Motor neuron (in vitro differentiated cells): ENCODE results near the gene NLRP4. TPM values are rescaled to one million over a fixed set of nuclear protein-coding genes. Genes with fewer than 3 reads are reported as not detected.
"Not testable (repeated sequence)": the region's sequence is repeated elsewhere in the genome, so short reads cannot be mapped to it uniquely, and the experiment has no call there.

Experiments
- ATAC-seq, 8 experiments: fragments of 200-7000 bp; cut with Tn5 transposase; replicated peaks in 6 of 8; 2 replicates each; pipeline ENCODE4 v1.8.0; 2021; ENCODE audit warnings: mild to moderate bottlenecking in 8 of 8, moderate library complexity in 8 of 8
- H3K27ac ChIP-seq, 2 donors: fragments of 250-450 bp; sonication (Bioruptor Pico); 2 replicates each; pipeline ENCODE4 v1.9.0; 2021; ENCODE audit warnings: antibody characterized with exemption in 2 of 2, mild to moderate bottlenecking in 2 of 2, moderate library complexity in 1 of 2
- H3K4me1 ChIP-seq, 2 donors: fragments of 250-450 bp; sonication (Bioruptor Pico); replicated peaks in 1 of 2; 2 replicates each; pipeline ENCODE4 v1.6.1; 2021; ENCODE audit warnings: antibody characterized with exemption in 2 of 2, mild to moderate bottlenecking in 2 of 2, moderate library complexity in 1 of 2
- H3K4me3 ChIP-seq, 5 donors: fragments of 250-450 bp; sonication (Bioruptor Pico); 2 replicates each; pipeline ENCODE4 v1.9.0; 2021; ENCODE audit warnings: antibody characterized with exemption in 5 of 5, mild to moderate bottlenecking in 5 of 5, moderate library complexity in 4 of 5
- WGBS, 10 experiments: fragments of 450-650 bp; shearing (Covaris generic); methylation state at CpG; one replicate each; pipeline ENCODE4 v1.0.0; 2022; 5-methylcytosine and 5-hydroxymethylcytosine counted together
- in situ Hi-C, 9 experiments: fragments of 400-800 bp; cut with MboI; loops; one replicate each; pipeline ENCODE4 v1.15.0; 2021; ENCODE audit warnings: low sequenced_read_pairs in 9 of 9, low pct_unique_long_range_greater_than_20kb in 2 of 9; ENCODE audit not compliant: unreplicated experiment in 9 of 9
- total RNA-seq, 8 experiments: library from RNA; unstranded; fragments of 300-600 nt; gene quantifications; 2 replicates each; pipeline versions ENCODE4 v1.2.3 to v1.2.4, GENCODE V29; 2022

NLRP4 gene
- total RNA-seq, 8 experiments from 2014 or later, result 0.14 to 0.17 TPM; not detected in 6

DNA sequence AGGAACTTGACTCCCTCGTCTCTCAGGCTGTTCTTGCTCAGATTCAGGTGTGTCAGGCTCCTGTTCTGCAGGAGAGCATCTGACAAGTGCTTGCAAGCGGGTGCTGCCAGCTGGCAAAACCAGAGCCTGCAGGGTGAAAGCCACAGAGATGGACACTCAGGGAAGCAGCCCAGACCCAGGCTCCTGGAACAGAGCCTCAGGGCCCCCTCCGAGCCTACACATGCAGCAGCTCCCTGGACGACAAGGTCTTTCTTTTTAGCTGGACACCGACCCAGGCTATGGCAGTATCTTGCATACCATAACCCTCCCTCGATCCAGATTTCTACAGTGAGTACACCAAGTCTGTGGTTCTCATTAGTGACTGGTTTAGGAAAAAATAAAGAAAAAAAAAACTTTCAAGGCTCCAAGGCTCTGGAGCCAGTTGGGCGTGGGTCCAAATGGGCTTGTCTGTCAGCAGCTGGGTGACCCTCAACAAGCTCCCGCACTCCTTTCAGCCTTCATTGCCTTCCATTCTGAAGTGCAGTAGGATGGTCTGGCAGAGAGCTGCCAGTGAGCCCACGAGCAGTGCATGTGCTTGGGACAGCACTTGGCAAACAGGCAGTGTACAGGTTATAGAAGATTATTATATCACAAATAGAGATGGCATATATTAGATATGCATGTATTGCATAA lies 65.9 kb downstream of the NLRP4 start:
- Histone ChIP-seq H3K4me3 (no peak overlapping the region), H3K27ac (no peak overlapping the region), H3K4me1 (no peaks in the 10 kb centered on the region)
- in situ Hi-C loops, result no loop called here
- ATAC-seq, result no peak
- WGBS, 10 experiments, result 0 to 63% (median 20%) methylated on average over 1 to 5 of the region's 9 CpGs; no CpG with 5 or more reads in 1 of the 10 experiments

DNA sequence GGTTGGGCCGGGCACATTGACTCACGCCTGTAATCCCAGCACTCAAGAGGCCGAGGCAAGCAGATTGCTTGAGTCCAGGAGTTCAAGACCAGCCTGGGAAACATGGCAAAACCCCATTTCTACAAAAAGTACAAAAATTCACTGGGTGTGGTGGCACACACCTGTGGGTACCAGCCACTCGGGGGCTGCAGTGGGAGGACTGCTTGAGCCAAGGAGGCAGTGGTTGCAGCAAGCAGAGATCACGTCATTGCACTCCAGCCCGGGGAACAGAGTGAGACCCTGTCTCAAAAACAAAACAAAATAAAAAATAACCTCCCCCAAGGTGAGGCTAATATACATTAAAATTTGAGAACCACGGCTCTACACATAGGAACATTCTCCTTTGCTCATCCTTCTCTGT lies 70.9 kb downstream of the NLRP4 start:
- Histone ChIP-seq H3K27ac (no peak overlapping the region), H3K4me3 (no peak overlapping the region), H3K4me1 (no peaks in the 10 kb centered on the region)
- 0 to 40% (median 28%) methylated on average over 1 to 7 of the region's 7 CpGs; no CpG with 5 or more reads in 1 of the 10 experiments for WGBS, 10 experiments
- ATAC-seq, result no peak
- in situ Hi-C loops, result no loop called here

- ATAC-seq, result no peak
- Histone ChIP-seq H3K27ac (no peak overlapping the region), H3K4me3 (no peak overlapping the region), H3K4me1 (no peaks in the 10 kb centered on the region)
- in situ Hi-C loops, result no loop called here
- WGBS, 10 experiments, result 20 to 71% (median 38%) methylated on average over 1 to 3 of the region's 3 CpGs; no CpG with 5 or more reads in 3 of the 10 experiments
Measured at GRCh38 chr19:55907746-55908145, 71.4 kb downstream of the NLRP4 start.

DNA sequence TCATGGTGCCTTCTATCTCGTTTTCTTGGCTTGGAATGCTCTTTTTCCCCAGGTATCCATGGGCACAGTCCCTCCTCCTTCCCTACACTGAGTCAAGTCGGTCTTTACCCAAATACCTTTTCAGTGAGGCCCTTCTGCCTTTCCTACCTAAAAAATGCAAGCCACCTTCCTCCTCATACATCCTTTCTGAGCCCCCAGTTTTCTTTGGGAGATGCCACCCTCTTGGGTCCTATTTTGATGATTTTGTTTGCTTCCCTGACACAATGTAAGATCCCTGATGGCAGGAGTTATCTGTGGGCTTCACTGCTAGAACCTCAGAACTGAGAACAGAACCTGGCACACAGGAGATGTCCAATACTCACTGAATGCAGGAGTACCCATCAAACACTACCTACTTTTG lies 73.5 kb downstream of the NLRP4 start:
- WGBS, 10 experiments, result 0% methylated on average over 1 to 2 of the region's 2 CpGs; no CpG with 5 or more reads in 4 of the 10 experiments
- Histone ChIP-seq H3K4me3 (no peak overlapping the region), H3K27ac (no peak overlapping the region), H3K4me1 (no peaks in the 10 kb centered on the region)
- ATAC-seq, result no peak
- in situ Hi-C loops, result no loop called here

DNA sequence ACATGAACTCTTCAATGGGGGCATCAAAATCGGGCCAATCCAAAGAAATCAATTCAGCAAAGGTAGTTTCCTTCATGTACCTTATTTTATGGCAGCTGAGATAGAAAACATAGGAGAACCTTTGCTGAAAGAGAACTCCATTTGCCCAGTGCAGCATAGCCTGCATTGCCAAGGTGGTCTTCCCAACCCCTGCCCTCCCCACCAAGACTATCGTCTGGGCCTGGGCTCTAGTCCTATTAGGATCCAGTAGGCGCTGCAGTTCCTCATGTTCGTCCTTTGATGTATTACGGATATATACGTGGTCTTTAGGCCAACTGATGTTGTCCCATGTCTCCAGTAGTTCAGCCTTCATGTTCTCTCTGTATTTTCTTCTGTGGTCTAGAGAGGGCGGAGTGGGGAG lies 76.6 kb downstream of the NLRP4 start:
- in situ Hi-C loops, result no loop called here
- 0 to 80% (median 31%) methylated on average over 1 to 5 of the region's 7 CpGs; no CpG with 5 or more reads in 2 of the 10 experiments for WGBS, 10 experiments
- Histone ChIP-seq H3K4me3 (no peak overlapping the region), H3K27ac (no peak overlapping the region), H3K4me1 (no peaks in the 10 kb centered on the region)
- ATAC-seq, result no peak

DNA sequence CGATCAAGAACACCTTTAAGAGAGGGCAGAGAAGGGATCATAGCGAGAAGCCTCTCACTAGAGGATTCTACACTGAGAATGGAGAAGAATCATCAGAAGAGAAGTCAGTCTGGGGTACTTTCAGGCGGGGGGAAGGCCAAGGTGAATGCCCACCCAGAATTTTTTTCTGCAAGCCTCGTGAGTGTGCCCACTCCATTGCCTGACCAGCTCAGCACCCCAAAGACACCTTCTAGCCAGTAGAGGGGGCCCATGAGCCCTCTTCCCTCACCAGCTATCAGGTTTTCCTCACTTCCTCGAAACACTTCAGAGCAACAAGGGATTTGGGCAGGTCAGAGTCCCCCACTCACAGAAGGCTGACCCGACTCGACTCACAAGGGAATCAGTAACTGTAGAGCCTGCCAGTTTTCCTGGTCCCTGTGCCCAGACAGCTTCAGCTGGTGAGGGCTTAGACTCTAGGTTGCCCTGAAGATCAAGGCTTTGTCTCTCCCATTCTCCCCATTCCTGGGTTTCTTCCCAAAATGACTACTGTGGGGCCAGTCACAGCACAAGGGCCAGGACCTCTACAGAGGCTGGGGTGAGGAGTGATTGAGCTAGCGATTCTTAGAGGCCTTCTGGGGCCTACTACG lies 77.4 kb downstream of the NLRP4 start:
- ATAC-seq, result no peak
- H3K4me3 ChIP-seq, result no peak overlapping the region
- no peaks in the 10 kb centered on the region for H3K4me1 ChIP-seq
- H3K27ac ChIP-seq, result no peak overlapping the region
- WGBS, 10 experiments, result 8 to 54% (median 14%) methylated on average over 2 to 6 of the region's 9 CpGs; no CpG with 5 or more reads in 1 of the 10 experiments
- in situ Hi-C loops, result no loop called here

DNA sequence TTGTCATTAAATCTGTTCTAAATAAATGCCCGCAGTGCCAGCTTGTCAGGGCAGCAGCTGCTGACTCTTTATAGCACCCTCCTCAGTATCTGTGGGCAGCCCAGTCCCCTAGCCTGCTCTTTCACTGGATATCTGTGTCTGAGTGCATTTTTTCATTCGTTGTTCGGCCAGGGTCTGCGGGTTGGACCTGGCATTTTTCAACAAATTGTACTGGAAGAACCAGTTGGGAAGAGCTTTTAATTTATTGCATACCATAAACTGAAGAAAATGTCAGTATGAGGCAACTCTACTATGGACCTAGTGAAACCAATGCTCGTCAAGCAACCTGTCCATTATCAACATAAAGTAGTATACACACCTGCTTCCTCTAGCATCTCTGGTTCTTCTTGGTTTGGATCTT lies 87.2 kb downstream of the NLRP4 start:
- ATAC-seq, result no peak
- 0 to 67% (median 19%) methylated on average over 1 to 5 of the region's 5 CpGs; no CpG with 5 or more reads in 2 of the 10 experiments for WGBS, 10 experiments
- Histone ChIP-seq H3K4me1 (no peaks in the 10 kb centered on the region), H3K4me3 (no peak overlapping the region), H3K27ac (no peak overlapping the region)
- in situ Hi-C loops, result no loop called here

GRCh38 chr19:55927991-55928390 lies 91.7 kb downstream of the NLRP4 start:
- H3K4me3 ChIP-seq, result no peak overlapping the region
- 0 to 80% (median 20%) methylated on average over 1 to 5 of the region's 8 CpGs; no CpG with 5 or more reads in 2 of the 10 experiments for WGBS, 10 experiments
- no peak overlapping the region for H3K27ac ChIP-seq
- in situ Hi-C loops, result no loop called here
- H3K4me1 ChIP-seq, result no peaks in the 10 kb centered on the region
- no peak for ATAC-seq

- H3K4me3 ChIP-seq, H3K27ac ChIP-seq, H3K4me1 ChIP-seq, in situ Hi-C loops, ATAC-seq: not testable (repeated sequence)
- 0 to 64% methylated on average over 1 to 5 of the region's 5 CpGs; no CpG with 5 or more reads in 8 of the 10 experiments for WGBS, 10 experiments
Measured at GRCh38 chr19:55929258-55929657, 92.9 kb downstream of the NLRP4 start.

- 29 to 76% (median 53%) methylated on average over 4 to 10 of the region's 14 CpGs; no CpG with 5 or more reads in 3 of the 10 experiments for WGBS, 10 experiments
- Histone ChIP-seq H3K4me3 (no peak overlapping the region), H3K27ac (no peak overlapping the region), H3K4me1 (no peaks in the 10 kb centered on the region)
- ATAC-seq, result no peak
- in situ Hi-C loops, result no loop called here
Measured at GRCh38 chr19:55930996-55931515, 94.7 kb downstream of the NLRP4 start.

Other genes starting within 250 kb of the NLRP4 start
- 10 to 100 TPM in 2 of 8 experiments, 1 to 10 TPM in 6; 5.0 to 11.6 (median 8.3) TPM for gene FIZ1, start 237.0 kb upstream of the NLRP4 start, total RNA-seq
- 10 to 100 TPM in 1 of 8 experiments, 1 to 10 TPM in 7; 3.7 to 12.3 (median 5.4) TPM for gene ZNF524, start 236.3 kb upstream of the NLRP4 start, total RNA-seq
- gene ZNF865, start 230.9 kb upstream of the NLRP4 start, total RNA-seq, result 1 to 10 TPM in 7 of 8 experiments, under 1 TPM in 1; 0.87 to 6.9 (median 3.5) TPM
- gene ZNF784, start 212.0 kb upstream of the NLRP4 start, total RNA-seq, result 1 to 10 TPM; 1.6 to 8.2 (median 4.1) TPM
- 10 to 100 TPM in 6 of 8 experiments, 1 to 10 TPM in 2; 7.9 to 25.0 (median 11.1) TPM for gene ZNF580, start 195.5 kb upstream of the NLRP4 start, total RNA-seq
- gene ZNF581, start 192.9 kb upstream of the NLRP4 start, total RNA-seq, result 10 to 100 TPM; 18.3 to 34.2 (median 24.9) TPM
- gene CCDC106, start 188.3 kb upstream of the NLRP4 start, total RNA-seq, result 10 to 100 TPM in 7 of 8 experiments, 1 to 10 TPM in 1; 9.8 to 23.6 (median 13.6) TPM
- gene U2AF2, start 181.5 kb upstream of the NLRP4 start, total RNA-seq, result 100 to 1,000 TPM in 7 of 8 experiments, 10 to 100 TPM in 1; 85.3 to 252 (median 133) TPM
- 10 to 100 TPM; 21.8 to 79.7 (median 50.3) TPM for gene EPN1, start 161.3 kb upstream of the NLRP4 start, total RNA-seq
- gene NLRP9, start 98.1 kb upstream of the NLRP4 start, total RNA-seq, result 1 to 10 TPM in 1 of 8 experiments, under 1 TPM in 3, not detected in 4; 0.08 to 1.1 (median 0.23) TPM
- gene RFPL4A, start 77.4 kb upstream of the NLRP4 start, total RNA-seq, result under 1 TPM in 1 of 8 experiments, not detected in 7; 0.31 TPM
- under 1 TPM in 2 of 8 experiments, not detected in 6; 0.38 to 0.66 TPM for gene RFPL4AL1, start 67.4 kb upstream of the NLRP4 start, total RNA-seq
- under 1 TPM in 3 of 8 experiments, not detected in 5; 0.09 to 0.24 (median 0.14) TPM for gene NLRP11, start 4.5 kb upstream of the NLRP4 start, total RNA-seq
- under 1 TPM in 3 of 8 experiments, not detected in 5; 0.04 to 0.28 (median 0.10) TPM for gene NLRP13, start 95.8 kb downstream of the NLRP4 start, total RNA-seq
- under 1 TPM in 3 of 8 experiments, not detected in 5; 0.04 to 0.28 (median 0.14) TPM for gene NLRP8, start 111.3 kb downstream of the NLRP4 start, total RNA-seq
- gene NLRP5, start 150.2 kb downstream of the NLRP4 start, total RNA-seq, result under 1 TPM in 3 of 8 experiments, not detected in 5; 0.10 to 0.14 (median 0.10) TPM